HG03571 (cell line): ENCODE data around the gene ZKSCAN5.
"Not testable (repeated sequence)": the region's sequence is repeated elsewhere in the genome, so short reads cannot be mapped to it uniquely, and the experiment has no call there.

Source experiments
- ATAC-seq: cut with Tn5 transposase; IDR thresholded peaks from one replicate; pipeline ENCODE4 v1.9.1; 2021; ENCODE audit not compliant: unreplicated experiment

ZKSCAN5 gene

GRCh38 chr7:99551767-99552463 lies 47.5 kb downstream of the ZKSCAN5 start, which contains the start of gene FAM200A:
Gene FAM200A, minus strand, starts transcription at chr7:99552114. Its CDS starts 3,707 bp downstream, at chr7:99548407.
- peak; percentile 93 for ATAC-seq

GRCh38 chr7:99553039-99553438 lies 48.6 kb downstream of the ZKSCAN5 start:
- no peak for ATAC-seq

GRCh38 chr7:99554939-99555338 lies 50.5 kb downstream of the ZKSCAN5 start:
- no peak for ATAC-seq

GRCh38 chr7:99557196-99557607 lies 52.7 kb downstream of the ZKSCAN5 start:
- ATAC-seq: no peak

GRCh38 chr7:99557940-99558305 lies 53.5 kb downstream of the ZKSCAN5 start:
- peak; percentile 5 for ATAC-seq

GRCh38 chr7:99558306-99559174 lies 54.1 kb downstream of the ZKSCAN5 start, which contains the start of gene ZNF655:
Gene ZNF655, plus strand, starts transcription at chr7:99558642. Its CDS starts 1,918 bp downstream, at chr7:99560560.
- ATAC-seq: peak; percentile 69

GRCh38 chr7:99559175-99559915 lies 54.9 kb downstream of the ZKSCAN5 start:
- ATAC-seq: no peak

- no peak for ATAC-seq
Measured at GRCh38 chr7:99560834-99561736, 56.6 kb downstream of the ZKSCAN5 start.

- no peak for ATAC-seq
Measured at GRCh38 chr7:99561737-99562051, 57.2 kb downstream of the ZKSCAN5 start.

- ATAC-seq: no peak
Measured at GRCh38 chr7:99562114-99562784, 57.8 kb downstream of the ZKSCAN5 start.

GRCh38 chr7:99562832-99563231 lies 58.4 kb downstream of the ZKSCAN5 start:
- ATAC-seq: no peak

GRCh38 chr7:99563650-99564049 lies 59.2 kb downstream of the ZKSCAN5 start:
- ATAC-seq: no peak

- ATAC-seq: not testable (repeated sequence)
Measured at GRCh38 chr7:99568770-99569169, 64.3 kb downstream of the ZKSCAN5 start.

GRCh38 chr7:99571768-99572167 lies 67.3 kb downstream of the ZKSCAN5 start:
- ATAC-seq: no peak

- ATAC-seq: no peak
Measured at GRCh38 chr7:99573257-99573656, 68.8 kb downstream of the ZKSCAN5 start.

- ATAC-seq: no peak
Measured at GRCh38 chr7:99576251-99576650, 71.8 kb downstream of the ZKSCAN5 start.

GRCh38 chr7:99579281-99579955 lies 75.0 kb downstream of the ZKSCAN5 start:
- ATAC-seq: no peak

- no peak for ATAC-seq
Measured at GRCh38 chr7:99579956-99580777, 75.7 kb downstream of the ZKSCAN5 start.
